ENCODE measurements around the gene DLGAP3. TPM values are rescaled to one million over a fixed set of nuclear protein-coding genes. Genes with fewer than 3 reads are reported as not detected.

DLGAP3 gene
- total and polyA plus RNA-seq, 2 of the 13 experiments (the other 11 are each of a cell fraction or from before 2014, with no cell fraction given): 0.03 to 0.04 TPM

DNA sequence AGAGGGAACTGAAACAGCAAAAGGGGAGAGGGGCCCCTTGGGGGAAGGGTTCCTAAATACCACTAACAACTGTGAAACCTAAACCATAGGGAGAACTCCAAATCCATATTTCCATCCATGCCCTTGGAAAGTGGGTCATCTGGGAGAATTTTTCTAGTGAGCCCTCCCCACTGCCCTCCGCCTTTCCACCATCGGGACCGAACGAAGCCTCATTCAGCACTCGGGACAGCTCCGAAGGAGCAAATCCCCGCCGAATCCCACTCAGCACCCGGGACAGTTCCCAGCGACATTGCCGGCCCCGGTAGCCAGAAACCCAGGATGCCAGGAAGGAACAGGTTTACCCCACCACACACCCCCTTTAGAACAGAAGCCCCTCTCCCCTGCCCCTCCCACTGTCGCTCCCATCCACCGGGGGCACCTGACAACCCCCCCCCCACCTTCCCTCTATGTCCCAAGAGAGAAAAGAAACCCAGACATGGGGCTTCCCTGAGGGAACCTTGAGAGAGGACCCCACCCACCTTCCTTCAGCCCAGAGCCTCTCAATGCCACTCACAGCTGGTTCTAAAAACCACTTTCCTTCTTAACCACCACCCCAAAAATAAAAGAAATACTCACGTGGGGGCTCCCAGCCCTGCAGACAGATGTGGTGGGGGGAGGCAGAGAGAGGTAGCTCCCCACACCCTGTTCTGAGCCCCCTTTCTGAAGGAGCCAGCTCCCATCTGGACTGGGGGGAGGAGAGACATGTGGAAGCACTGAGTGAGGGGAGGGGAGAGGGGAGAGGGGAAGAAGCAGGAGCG, 4.5 kb downstream of the DLGAP3 start (continued):
- TF ChIP-seq TP53 (CRISPR knock-in tag; conservative IDR thresholded peaks at IDR 0.05): peak; percentile 96
- TF ChIP-seq, protein P1, sequence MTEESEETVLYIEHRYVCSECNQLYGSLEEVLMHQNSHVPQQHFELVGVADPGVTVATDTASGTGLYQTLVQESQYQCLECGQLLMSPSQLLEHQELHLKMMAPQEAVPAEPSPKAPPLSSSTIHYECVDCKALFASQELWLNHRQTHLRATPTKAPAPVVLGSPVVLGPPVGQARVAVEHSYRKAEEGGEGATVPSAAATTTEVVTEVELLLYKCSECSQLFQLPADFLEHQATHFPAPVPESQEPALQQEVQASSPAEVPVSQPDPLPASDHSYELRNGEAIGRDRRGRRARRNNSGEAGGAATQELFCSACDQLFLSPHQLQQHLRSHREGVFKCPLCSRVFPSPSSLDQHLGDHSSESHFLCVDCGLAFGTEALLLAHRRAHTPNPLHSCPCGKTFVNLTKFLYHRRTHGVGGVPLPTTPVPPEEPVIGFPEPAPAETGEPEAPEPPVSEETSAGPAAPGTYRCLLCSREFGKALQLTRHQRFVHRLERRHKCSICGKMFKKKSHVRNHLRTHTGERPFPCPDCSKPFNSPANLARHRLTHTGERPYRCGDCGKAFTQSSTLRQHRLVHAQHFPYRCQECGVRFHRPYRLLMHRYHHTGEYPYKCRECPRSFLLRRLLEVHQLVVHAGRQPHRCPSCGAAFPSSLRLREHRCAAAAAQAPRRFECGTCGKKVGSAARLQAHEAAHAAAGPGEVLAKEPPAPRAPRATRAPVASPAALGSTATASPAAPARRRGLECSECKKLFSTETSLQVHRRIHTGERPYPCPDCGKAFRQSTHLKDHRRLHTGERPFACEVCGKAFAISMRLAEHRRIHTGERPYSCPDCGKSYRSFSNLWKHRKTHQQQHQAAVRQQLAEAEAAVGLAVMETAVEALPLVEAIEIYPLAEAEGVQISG (CRISPR knock-in tag; IDR thresholded peaks at IDR 0.05): peak; percentile 93
- peak; percentile 100 for TF ChIP-seq HOXA5 (CRISPR knock-in tag; IDR thresholded peaks at IDR 0.05)
- TF ChIP-seq, protein P2, sequence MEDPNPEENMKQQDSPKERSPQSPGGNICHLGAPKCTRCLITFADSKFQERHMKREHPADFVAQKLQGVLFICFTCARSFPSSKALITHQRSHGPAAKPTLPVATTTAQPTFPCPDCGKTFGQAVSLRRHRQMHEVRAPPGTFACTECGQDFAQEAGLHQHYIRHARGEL (CRISPR knock-in tag; IDR thresholded peaks at IDR 0.05): peak; percentile 42; the same call in 1 of the 2 replicates
- peak; percentile 100 for TF ChIP-seq TSC22D2 (CRISPR knock-in tag; IDR thresholded peaks at IDR 0.05; ENCODE audit: borderline replicate concordance)
- TF ChIP-seq ZIK1 (CRISPR knock-in tag; IDR thresholded peaks at IDR 0.05; ENCODE audit: borderline replicate concordance, low read depth): peak; percentile 97
- 0 out of 2 replicates have a peak, but pooled peaks have one; percentile 30 for TF ChIP-seq ZMYM3 (CRISPR knock-in tag; IDR thresholded peaks at IDR 0.05)
- no peak for TF ChIP-seq NR2F2 (IDR thresholded peaks at IDR 0.05; ENCODE audit: borderline replicate concordance, low read depth)
- TF ChIP-seq ZNF674 (CRISPR knock-in tag; IDR thresholded peaks at IDR 0.05; ENCODE audit: low read depth): peak; percentile 96; the same call in 1 of the 2 replicates
- no peak for TF ChIP-seq HNF4G (IDR thresholded peaks at IDR 0.05; ENCODE audit: borderline replicate concordance, low read depth, low read length)
- TF ChIP-seq HNF4G (CRISPR knock-in tag; IDR thresholded peaks at IDR 0.05; ENCODE audit: borderline replicate concordance, low read depth): peak; percentile 64; the same call in 1 of the 2 replicates
- TF ChIP-seq KAT7 (CRISPR knock-in tag; IDR thresholded peaks at IDR 0.05; ENCODE audit: borderline replicate concordance): 0 out of 2 replicates have a peak, but pooled peaks have one; percentile 41
- TF ChIP-seq, protein P3, sequence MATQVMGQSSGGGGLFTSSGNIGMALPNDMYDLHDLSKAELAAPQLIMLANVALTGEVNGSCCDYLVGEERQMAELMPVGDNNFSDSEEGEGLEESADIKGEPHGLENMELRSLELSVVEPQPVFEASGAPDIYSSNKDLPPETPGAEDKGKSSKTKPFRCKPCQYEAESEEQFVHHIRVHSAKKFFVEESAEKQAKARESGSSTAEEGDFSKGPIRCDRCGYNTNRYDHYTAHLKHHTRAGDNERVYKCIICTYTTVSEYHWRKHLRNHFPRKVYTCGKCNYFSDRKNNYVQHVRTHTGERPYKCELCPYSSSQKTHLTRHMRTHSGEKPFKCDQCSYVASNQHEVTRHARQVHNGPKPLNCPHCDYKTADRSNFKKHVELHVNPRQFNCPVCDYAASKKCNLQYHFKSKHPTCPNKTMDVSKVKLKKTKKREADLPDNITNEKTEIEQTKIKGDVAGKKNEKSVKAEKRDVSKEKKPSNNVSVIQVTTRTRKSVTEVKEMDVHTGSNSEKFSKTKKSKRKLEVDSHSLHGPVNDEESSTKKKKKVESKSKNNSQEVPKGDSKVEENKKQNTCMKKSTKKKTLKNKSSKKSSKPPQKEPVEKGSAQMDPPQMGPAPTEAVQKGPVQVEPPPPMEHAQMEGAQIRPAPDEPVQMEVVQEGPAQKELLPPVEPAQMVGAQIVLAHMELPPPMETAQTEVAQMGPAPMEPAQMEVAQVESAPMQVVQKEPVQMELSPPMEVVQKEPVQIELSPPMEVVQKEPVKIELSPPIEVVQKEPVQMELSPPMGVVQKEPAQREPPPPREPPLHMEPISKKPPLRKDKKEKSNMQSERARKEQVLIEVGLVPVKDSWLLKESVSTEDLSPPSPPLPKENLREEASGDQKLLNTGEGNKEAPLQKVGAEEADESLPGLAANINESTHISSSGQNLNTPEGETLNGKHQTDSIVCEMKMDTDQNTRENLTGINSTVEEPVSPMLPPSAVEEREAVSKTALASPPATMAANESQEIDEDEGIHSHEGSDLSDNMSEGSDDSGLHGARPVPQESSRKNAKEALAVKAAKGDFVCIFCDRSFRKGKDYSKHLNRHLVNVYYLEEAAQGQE (IDR thresholded peaks at IDR 0.05; ENCODE audit: borderline replicate concordance in 1 of 2, low read depth in 1 of 2, low read length in 2 of 2): peak; percentile 89 to 99
- peak; percentile 98 for TF ChIP-seq ZNF546 (CRISPR knock-in tag; conservative IDR thresholded peaks at IDR 0.05)
- TF ChIP-seq, protein P4, sequence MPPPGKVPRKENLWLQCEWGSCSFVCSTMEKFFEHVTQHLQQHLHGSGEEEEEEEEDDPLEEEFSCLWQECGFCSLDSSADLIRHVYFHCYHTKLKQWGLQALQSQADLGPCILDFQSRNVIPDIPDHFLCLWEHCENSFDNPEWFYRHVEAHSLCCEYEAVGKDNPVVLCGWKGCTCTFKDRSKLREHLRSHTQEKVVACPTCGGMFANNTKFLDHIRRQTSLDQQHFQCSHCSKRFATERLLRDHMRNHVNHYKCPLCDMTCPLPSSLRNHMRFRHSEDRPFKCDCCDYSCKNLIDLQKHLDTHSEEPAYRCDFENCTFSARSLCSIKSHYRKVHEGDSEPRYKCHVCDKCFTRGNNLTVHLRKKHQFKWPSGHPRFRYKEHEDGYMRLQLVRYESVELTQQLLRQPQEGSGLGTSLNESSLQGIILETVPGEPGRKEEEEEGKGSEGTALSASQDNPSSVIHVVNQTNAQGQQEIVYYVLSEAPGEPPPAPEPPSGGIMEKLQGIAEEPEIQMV (CRISPR knock-in tag; IDR thresholded peaks at IDR 0.05; ENCODE audit: low read depth): peak; percentile 88; the same call in 1 of the 2 replicates
- TF ChIP-seq, protein P5, sequence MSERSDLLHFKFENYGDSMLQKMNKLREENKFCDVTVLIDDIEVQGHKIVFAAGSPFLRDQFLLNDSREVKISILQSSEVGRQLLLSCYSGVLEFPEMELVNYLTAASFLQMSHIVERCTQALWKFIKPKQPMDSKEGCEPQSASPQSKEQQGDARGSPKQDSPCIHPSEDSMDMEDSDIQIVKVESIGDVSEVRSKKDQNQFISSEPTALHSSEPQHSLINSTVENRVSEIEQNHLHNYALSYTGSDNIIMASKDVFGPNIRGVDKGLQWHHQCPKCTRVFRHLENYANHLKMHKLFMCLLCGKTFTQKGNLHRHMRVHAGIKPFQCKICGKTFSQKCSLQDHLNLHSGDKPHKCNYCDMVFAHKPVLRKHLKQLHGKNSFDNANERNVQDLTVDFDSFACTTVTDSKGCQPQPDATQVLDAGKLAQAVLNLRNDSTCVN (CRISPR knock-in tag; IDR thresholded peaks at IDR 0.05; ENCODE audit: borderline replicate concordance): peak; percentile 98

Data from HepG2 (cell line).